HL-60/S4 treated with retinoic acid at 250 ng/mL for 4 days and 3 days (cell line): ENCODE measurements around the gene RPS27.
"Not testable (repeated sequence)": the region's sequence is repeated elsewhere in the genome, so short reads cannot be mapped to it uniquely, and the experiment has no call there.

Experiments used
- in situ Hi-C: fragments of 300-500 bp; cut with MboI; formaldehyde crosslinking; loops from 2 replicates; pipeline ENCODE4 v1.7.0; 2022; ENCODE audit warnings: low sequenced_read_pairs

RPS27 gene

GRCh38 chr1:153984123-153984894, 6.3 kb upstream of the RPS27 start:
- in situ Hi-C loops, result loop anchor here (10.0 to 25.0 kb wide), 3 partner anchors 170 to 622 kb away; partner anchors contain the start of gene S100A9

- in situ Hi-C loops, result loop anchor here (10.0 to 25.0 kb wide), 3 partner anchors 171 to 623 kb away; partner anchors contain the start of gene S100A9
Observed at GRCh38 chr1:153985341-153985912, 5.1 kb upstream of the RPS27 start.

GRCh38 chr1:153985941-153986761, 4.4 kb upstream of the RPS27 start, which contains the start of gene RAB13:
RAB13 (minus strand) TSS chr1:153986339; CDS start chr1:153986236, 103 bp downstream.
- in situ Hi-C loops, result loop anchor here (10.0 to 25.0 kb wide), 3 partner anchors 171 to 624 kb away; partner anchors contain the start of gene S100A9

GRCh38 chr1:153987621-153988020, 2.9 kb upstream of the RPS27 start:
- in situ Hi-C loops, result loop anchor here (10.0 to 25.0 kb wide), 3 partner anchors 173 to 625 kb away; partner anchors contain the start of gene S100A9

GRCh38 chr1:153991151-153991630, 629 bp downstream of the RPS27 start:
- in situ Hi-C loops, result loop anchor here (25.0 kb wide), 2 partner anchors 479 to 629 kb away; partner anchors contain the start of gene S100A9

- in situ Hi-C loops, result loop anchor here (25.0 kb wide), 2 partner anchors 480 to 630 kb away; partner anchors contain the start of gene S100A9
Observed at GRCh38 chr1:153991806-153992205, 1.2 kb downstream of the RPS27 start.

GRCh38 chr1:153995202-153995601, 4.6 kb downstream of the RPS27 start:
- in situ Hi-C loops, result loop anchor here (25.0 kb wide), 2 partner anchors 483 to 633 kb away; partner anchors contain the start of gene S100A9

- in situ Hi-C loops, result loop anchor here (25.0 kb wide), 2 partner anchors 483 to 633 kb away; partner anchors contain the start of gene S100A9
Observed at GRCh38 chr1:153995640-153996039, 5.1 kb downstream of the RPS27 start.

GRCh38 chr1:153996882-153997281, 6.3 kb downstream of the RPS27 start:
- in situ Hi-C loops, result loop anchor here (25.0 kb wide), 2 partner anchors 485 to 635 kb away; partner anchors contain the start of gene S100A9

GRCh38 chr1:154000420-154000819, 9.9 kb downstream of the RPS27 start:
- in situ Hi-C loops, result no loop called here

- in situ Hi-C loops, result no loop called here
Observed at GRCh38 chr1:154006136-154006535, 15.6 kb downstream of the RPS27 start.

GRCh38 chr1:154012129-154012528, 21.6 kb downstream of the RPS27 start:
- in situ Hi-C loops, result no loop called here

- in situ Hi-C loops, result not testable (repeated sequence)
Observed at GRCh38 chr1:154012543-154012942, 22.0 kb downstream of the RPS27 start.

GRCh38 chr1:154014154-154014907, 23.8 kb downstream of the RPS27 start:
- in situ Hi-C loops, result no loop called here

- in situ Hi-C loops, result no loop called here
Observed at GRCh38 chr1:154019269-154019668, 28.7 kb downstream of the RPS27 start.

GRCh38 chr1:154019940-154020339, 29.4 kb downstream of the RPS27 start:
- in situ Hi-C loops, result no loop called here

- in situ Hi-C loops, result not testable (repeated sequence)
Observed at GRCh38 chr1:154033697-154034096, 43.1 kb downstream of the RPS27 start.
